ENCODE measurements around the gene GNS.

Gene GNS

GRCh38 chr12:64773386-64773785 lies 14.2 kb upstream of the GNS start:
- no peaks in the 10 kb centered on the region for H3K27me3 ChIP-seq (ENCODE audit: control insufficient read depth, insufficient read depth, low read length)
- no peaks in the 10 kb centered on the region for H3K4me1 ChIP-seq (ENCODE audit: control insufficient read depth, low read depth, low read length)
- H3K36me3 ChIP-seq (ENCODE audit: control insufficient read depth, low read depth, low read length) = no peaks in the 10 kb centered on the region
- H3K27ac ChIP-seq (ENCODE audit: low read length) = no peak overlapping the region
- H3K9me3 ChIP-seq (ENCODE audit: control insufficient read depth, low read depth, low read length) = no peaks in the 10 kb centered on the region
- no peak overlapping the region for H3K4me3 ChIP-seq (ENCODE audit: low read length)
- no peak overlapping the region for H3K9ac ChIP-seq (ENCODE audit: low read length)

- Histone ChIP-seq H3K36me3 (ENCODE audit: control insufficient read depth, low read depth, low read length) (no peaks in the 10 kb centered on the region), H3K9ac (ENCODE audit: low read length) (no peak overlapping the region), H3K27ac (ENCODE audit: low read length) (no peak overlapping the region), H3K4me3 (ENCODE audit: low read length) (no peak overlapping the region), H3K27me3 (ENCODE audit: control insufficient read depth, insufficient read depth, low read length) (no peaks in the 10 kb centered on the region), H3K4me1 (ENCODE audit: control insufficient read depth, low read depth, low read length) (no peaks in the 10 kb centered on the region), H3K9me3 (ENCODE audit: control insufficient read depth, low read depth, low read length) (no peaks in the 10 kb centered on the region)
Measured at GRCh38 chr12:64767495-64767894, 8.3 kb upstream of the GNS start.

- Histone ChIP-seq H3K9ac (ENCODE audit: low read length) (no peak overlapping the region), H3K27ac (ENCODE audit: low read length) (no peak overlapping the region), H3K4me1 (ENCODE audit: control insufficient read depth, low read depth, low read length) (no peaks in the 10 kb centered on the region), H3K4me3 (ENCODE audit: low read length) (no peak overlapping the region), H3K27me3 (ENCODE audit: control insufficient read depth, insufficient read depth, low read length) (no peaks in the 10 kb centered on the region), H3K36me3 (ENCODE audit: control insufficient read depth, low read depth, low read length) (no peaks in the 10 kb centered on the region), H3K9me3 (ENCODE audit: control insufficient read depth, low read depth, low read length) (no peaks in the 10 kb centered on the region)
Measured at GRCh38 chr12:64760808-64761573, 1.8 kb upstream of the GNS start.

GRCh38 chr12:64757771-64758170 lies 1.4 kb downstream of the GNS start:
- H3K4me3 ChIP-seq (ENCODE audit: low read length) = no peak overlapping the region
- H3K4me1 ChIP-seq (ENCODE audit: control insufficient read depth, low read depth, low read length) = no peaks in the 10 kb centered on the region
- no peaks in the 10 kb centered on the region for H3K9me3 ChIP-seq (ENCODE audit: control insufficient read depth, low read depth, low read length)
- no peaks in the 10 kb centered on the region for H3K36me3 ChIP-seq (ENCODE audit: control insufficient read depth, low read depth, low read length)
- no peak overlapping the region for H3K27ac ChIP-seq (ENCODE audit: low read length)
- no peaks in the 10 kb centered on the region for H3K27me3 ChIP-seq (ENCODE audit: control insufficient read depth, insufficient read depth, low read length)
- no peak overlapping the region for H3K9ac ChIP-seq (ENCODE audit: low read length)

GRCh38 chr12:64756376-64756775 lies 2.8 kb downstream of the GNS start:
- Histone ChIP-seq H3K4me1 (ENCODE audit: control insufficient read depth, low read depth, low read length) (no peaks in the 10 kb centered on the region), H3K9me3 (ENCODE audit: control insufficient read depth, low read depth, low read length) (no peaks in the 10 kb centered on the region), H3K36me3 (ENCODE audit: control insufficient read depth, low read depth, low read length) (peaks cover 2% of the 10 kb centered on the region), H3K27me3 (ENCODE audit: control insufficient read depth, insufficient read depth, low read length) (no peaks in the 10 kb centered on the region), H3K4me3 (ENCODE audit: low read length) (no peak overlapping the region), H3K9ac (ENCODE audit: low read length) (no peak overlapping the region), H3K27ac (ENCODE audit: low read length) (no peak overlapping the region)

GRCh38 chr12:64753427-64753826 lies 5.8 kb downstream of the GNS start:
- Histone ChIP-seq H3K36me3 (ENCODE audit: control insufficient read depth, low read depth, low read length) (peaks cover 14% of the 10 kb centered on the region), H3K9ac (ENCODE audit: low read length) (no peak overlapping the region), H3K9me3 (ENCODE audit: control insufficient read depth, low read depth, low read length) (no peaks in the 10 kb centered on the region), H3K27me3 (ENCODE audit: control insufficient read depth, insufficient read depth, low read length) (no peaks in the 10 kb centered on the region), H3K27ac (ENCODE audit: low read length) (no peak overlapping the region), H3K4me3 (ENCODE audit: low read length) (no peak overlapping the region), H3K4me1 (ENCODE audit: control insufficient read depth, low read depth, low read length) (no peaks in the 10 kb centered on the region)

- H3K9me3 ChIP-seq (ENCODE audit: control insufficient read depth, low read depth, low read length) = no peaks in the 10 kb centered on the region
- no peak overlapping the region for H3K27ac ChIP-seq (ENCODE audit: low read length)
- no peaks in the 10 kb centered on the region for H3K27me3 ChIP-seq (ENCODE audit: control insufficient read depth, insufficient read depth, low read length)
- H3K9ac ChIP-seq (ENCODE audit: low read length) = no peak overlapping the region
- peaks cover 14% of the 10 kb centered on the region for H3K36me3 ChIP-seq (ENCODE audit: control insufficient read depth, low read depth, low read length)
- H3K4me1 ChIP-seq (ENCODE audit: control insufficient read depth, low read depth, low read length) = no peaks in the 10 kb centered on the region
- no peak overlapping the region for H3K4me3 ChIP-seq (ENCODE audit: low read length)
Measured at GRCh38 chr12:64752833-64753238, 6.4 kb downstream of the GNS start.

- Histone ChIP-seq H3K4me1 (ENCODE audit: control insufficient read depth, low read depth, low read length) (no peaks in the 10 kb centered on the region), H3K4me3 (ENCODE audit: low read length) (no peak overlapping the region), H3K9me3 (ENCODE audit: control insufficient read depth, low read depth, low read length) (no peaks in the 10 kb centered on the region), H3K9ac (ENCODE audit: low read length) (no peak overlapping the region), H3K27ac (ENCODE audit: low read length) (no peak overlapping the region), H3K27me3 (ENCODE audit: control insufficient read depth, insufficient read depth, low read length) (no peaks in the 10 kb centered on the region), H3K36me3 (ENCODE audit: control insufficient read depth, low read depth, low read length) (peaks cover 18% of the 10 kb centered on the region)
Measured at GRCh38 chr12:64752032-64752431, 7.2 kb downstream of the GNS start.

GRCh38 chr12:64749461-64750200 lies 9.6 kb downstream of the GNS start:
- no peaks in the 10 kb centered on the region for H3K27me3 ChIP-seq (ENCODE audit: control insufficient read depth, insufficient read depth, low read length)
- peaks cover 35% of the 10 kb centered on the region for H3K36me3 ChIP-seq (ENCODE audit: control insufficient read depth, low read depth, low read length)
- H3K4me3 ChIP-seq (ENCODE audit: low read length) = no peak overlapping the region
- no peaks in the 10 kb centered on the region for H3K9me3 ChIP-seq (ENCODE audit: control insufficient read depth, low read depth, low read length)
- H3K27ac ChIP-seq (ENCODE audit: low read length) = no peak overlapping the region
- H3K4me1 ChIP-seq (ENCODE audit: control insufficient read depth, low read depth, low read length) = no peaks in the 10 kb centered on the region
- H3K9ac ChIP-seq (ENCODE audit: low read length) = no peak overlapping the region

- no peak overlapping the region for H3K27ac ChIP-seq (ENCODE audit: low read length)
- H3K27me3 ChIP-seq (ENCODE audit: control insufficient read depth, insufficient read depth, low read length) = no peaks in the 10 kb centered on the region
- no peak overlapping the region for H3K4me3 ChIP-seq (ENCODE audit: low read length)
- H3K4me1 ChIP-seq (ENCODE audit: control insufficient read depth, low read depth, low read length) = no peaks in the 10 kb centered on the region
- no peaks in the 10 kb centered on the region for H3K9me3 ChIP-seq (ENCODE audit: control insufficient read depth, low read depth, low read length)
- peaks cover 54% of the 10 kb centered on the region for H3K36me3 ChIP-seq (ENCODE audit: control insufficient read depth, low read depth, low read length)
- H3K9ac ChIP-seq (ENCODE audit: low read length) = no peak overlapping the region
Measured at GRCh38 chr12:64747695-64748094, 11.5 kb downstream of the GNS start.

- Histone ChIP-seq H3K4me3 (ENCODE audit: low read length) (no peak overlapping the region), H3K27me3 (ENCODE audit: control insufficient read depth, insufficient read depth, low read length) (no peaks in the 10 kb centered on the region), H3K9me3 (ENCODE audit: control insufficient read depth, low read depth, low read length) (no peaks in the 10 kb centered on the region), H3K36me3 (ENCODE audit: control insufficient read depth, low read depth, low read length) (peaks cover 60% of the 10 kb centered on the region), H3K9ac (ENCODE audit: low read length) (no peak overlapping the region), H3K27ac (ENCODE audit: low read length) (no peak overlapping the region), H3K4me1 (ENCODE audit: control insufficient read depth, low read depth, low read length) (no peaks in the 10 kb centered on the region)
Measured at GRCh38 chr12:64746663-64747062, 12.5 kb downstream of the GNS start.

- H3K36me3 ChIP-seq (ENCODE audit: control insufficient read depth, low read depth, low read length) = peaks cover 61% of the 10 kb centered on the region
- no peaks in the 10 kb centered on the region for H3K4me1 ChIP-seq (ENCODE audit: control insufficient read depth, low read depth, low read length)
- no peak overlapping the region for H3K27ac ChIP-seq (ENCODE audit: low read length)
- H3K9me3 ChIP-seq (ENCODE audit: control insufficient read depth, low read depth, low read length) = no peaks in the 10 kb centered on the region
- H3K4me3 ChIP-seq (ENCODE audit: low read length) = no peak overlapping the region
- no peak overlapping the region for H3K9ac ChIP-seq (ENCODE audit: low read length)
- no peaks in the 10 kb centered on the region for H3K27me3 ChIP-seq (ENCODE audit: control insufficient read depth, insufficient read depth, low read length)
Measured at GRCh38 chr12:64745980-64746379, 13.2 kb downstream of the GNS start.
